Retina (tissue), 1 donor: ENCODE data around the gene SDSL.
A peak's percentile ranks its signal among the peaks of the same experiment; 100 is the strongest.

ENCODE experiments used
- DNase-seq: peaks from one replicate; pipeline ENCODE4 v3.0.0-alpha.2; 2016

Gene SDSL

DNA sequence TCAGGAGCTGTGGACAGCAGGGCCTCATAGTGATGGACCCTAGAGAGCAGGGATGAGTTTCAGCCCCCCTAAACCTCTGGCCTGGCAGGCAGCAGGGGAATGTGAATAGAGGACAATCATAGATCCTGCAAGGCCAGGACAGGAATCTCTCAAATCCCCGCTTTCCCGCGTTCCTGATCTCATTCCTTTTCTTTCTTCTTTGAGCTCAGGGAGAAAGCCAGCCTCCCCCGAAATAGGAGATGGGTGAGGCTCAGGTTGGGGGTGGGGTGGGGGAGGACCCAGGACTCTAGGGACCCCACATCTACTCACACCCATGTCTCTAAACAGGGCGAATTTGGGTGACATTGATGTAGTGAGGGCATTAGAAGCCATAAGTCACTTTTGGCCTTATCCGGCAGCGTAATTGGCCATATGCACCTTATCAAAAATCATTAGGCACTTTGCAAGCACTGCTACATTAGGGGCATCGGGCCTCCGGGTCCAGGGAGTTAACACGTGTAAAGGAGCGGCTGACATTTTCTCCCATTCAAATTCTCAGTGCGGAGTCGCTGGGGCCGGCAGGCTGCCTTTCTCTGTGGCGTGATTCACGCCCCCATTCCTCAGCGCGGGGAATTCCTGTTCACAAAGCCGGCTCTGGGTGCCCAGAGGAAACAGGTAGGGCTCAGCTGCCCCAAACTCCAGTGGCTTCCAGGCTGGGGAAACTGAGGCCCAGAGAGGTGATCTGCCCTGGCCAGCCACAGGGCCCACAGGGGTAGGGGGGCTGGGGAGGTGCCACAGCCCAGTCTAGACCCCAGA, 48.0 kb downstream of the SDSL start:
- DNase-seq, result no peak

DNA sequence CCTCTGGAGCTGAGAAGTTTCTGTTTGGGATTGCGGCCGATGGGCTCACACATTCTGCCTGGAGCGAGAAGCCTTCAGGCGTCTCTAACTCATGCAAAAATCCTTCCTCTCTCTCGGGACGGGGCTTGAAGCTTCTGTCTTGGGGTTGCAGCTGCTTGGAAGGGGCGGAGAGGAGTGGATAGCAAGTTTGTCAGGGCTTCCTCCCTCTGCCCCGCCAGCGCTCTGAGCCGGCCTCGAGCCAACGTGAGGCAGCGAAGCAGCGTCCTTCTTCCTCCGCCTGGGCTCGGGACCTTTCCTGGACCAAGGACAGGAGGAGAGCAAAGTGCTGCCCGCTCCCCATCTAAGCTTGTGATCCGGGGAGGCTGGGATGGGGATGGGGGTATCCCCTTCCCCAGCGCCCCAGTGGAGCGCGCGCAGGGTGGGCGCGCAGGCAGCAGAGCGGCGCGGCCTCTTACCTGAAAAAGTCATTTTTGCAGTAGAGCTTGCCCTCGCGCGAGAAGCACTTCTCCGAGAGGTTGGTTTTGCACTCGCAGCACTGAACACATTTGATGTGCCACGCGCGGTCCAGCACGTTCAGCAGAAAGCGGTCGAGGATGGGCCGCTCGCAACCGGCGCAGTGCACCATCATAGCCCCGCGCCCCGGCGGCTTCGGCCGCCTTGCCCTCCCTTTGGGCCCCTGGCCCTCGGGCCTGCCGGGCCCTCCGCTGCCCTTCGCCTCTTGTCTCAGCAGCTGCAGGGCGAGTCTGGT, 48.9 kb downstream of the SDSL start:
- DNase-seq, result peak; percentile 49

DNA sequence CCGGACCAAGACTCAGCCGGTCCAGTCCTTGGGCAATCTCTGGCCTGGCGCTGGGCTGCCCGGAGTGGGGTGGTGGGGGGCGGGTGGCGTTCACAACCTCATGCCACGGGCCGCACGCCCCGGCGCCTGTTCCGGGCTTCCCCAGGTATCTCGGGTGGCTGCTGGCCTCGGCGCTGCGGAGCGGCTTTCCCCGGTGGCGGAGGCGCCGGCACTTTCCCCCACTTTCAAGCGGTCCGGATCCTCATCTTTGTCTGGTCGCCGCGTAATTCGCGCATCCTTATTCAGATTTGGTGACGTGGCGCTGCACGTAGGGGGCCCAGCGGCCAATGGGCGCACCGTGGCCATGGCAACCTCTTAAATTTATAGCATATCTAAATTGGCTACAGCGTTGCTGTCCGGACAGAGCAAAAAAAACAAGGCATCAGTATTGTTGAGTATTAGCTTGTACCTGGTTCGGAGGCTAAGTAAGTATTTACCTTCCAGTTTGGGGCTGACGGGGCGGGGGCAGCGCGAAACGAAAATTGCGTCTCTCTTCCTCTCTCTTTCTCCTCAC, 49.5 kb downstream of the SDSL start, which contains the start of gene LHX5:
TSS of gene LHX5 (minus strand) at position 253 of the 553 bp plus-strand sequence. CDS start 373 bp downstream, outside the sequence.
- DNase-seq, result peak; percentile 69

DNA sequence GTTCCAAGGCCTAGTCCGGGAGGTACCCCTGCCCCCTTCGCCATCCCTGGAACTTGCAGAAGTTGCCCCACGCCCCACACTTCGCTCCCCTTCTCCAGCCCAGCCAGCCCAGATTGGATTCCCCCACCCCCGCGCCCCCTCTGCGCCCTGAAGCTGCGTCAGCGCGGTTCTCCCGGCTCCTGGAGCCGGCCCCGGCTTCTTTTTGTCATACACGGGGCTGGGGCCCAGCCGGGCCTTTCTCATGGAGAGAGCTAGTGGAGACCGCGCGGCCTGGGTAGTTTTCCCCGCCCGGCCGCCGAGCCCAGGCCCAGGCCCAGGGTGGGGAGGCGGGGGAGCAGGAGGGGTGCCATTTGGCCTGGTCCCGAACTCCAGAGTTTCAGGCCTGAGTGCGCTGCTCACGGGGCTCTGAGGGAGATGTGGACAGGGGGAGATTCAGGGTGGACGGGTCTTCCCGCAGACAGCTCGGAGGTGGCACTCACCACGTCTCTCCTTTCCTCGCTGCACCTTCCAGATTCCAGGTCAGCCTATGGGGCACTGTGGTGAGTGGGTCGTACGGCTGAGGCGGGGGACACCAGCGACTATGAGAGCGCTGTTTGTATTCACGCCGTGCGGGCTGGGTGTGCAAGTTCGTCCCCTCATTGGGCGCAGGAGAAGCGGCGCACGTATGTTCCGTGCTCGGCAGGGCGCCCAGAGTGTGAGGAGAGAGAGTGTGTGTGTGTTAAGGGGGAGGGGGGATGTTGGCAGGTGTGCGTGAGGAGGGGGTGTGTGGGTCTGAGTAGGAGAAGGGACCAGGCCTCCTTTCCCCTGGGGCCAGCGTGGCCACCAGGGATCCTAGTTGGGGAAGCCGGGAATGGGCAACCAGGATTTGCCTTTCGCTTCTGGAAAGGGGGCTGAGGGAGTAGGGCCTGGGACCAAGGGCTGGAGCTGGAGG, 50.3 kb downstream of the SDSL start:
- DNase-seq, result peak; percentile 53

DNA sequence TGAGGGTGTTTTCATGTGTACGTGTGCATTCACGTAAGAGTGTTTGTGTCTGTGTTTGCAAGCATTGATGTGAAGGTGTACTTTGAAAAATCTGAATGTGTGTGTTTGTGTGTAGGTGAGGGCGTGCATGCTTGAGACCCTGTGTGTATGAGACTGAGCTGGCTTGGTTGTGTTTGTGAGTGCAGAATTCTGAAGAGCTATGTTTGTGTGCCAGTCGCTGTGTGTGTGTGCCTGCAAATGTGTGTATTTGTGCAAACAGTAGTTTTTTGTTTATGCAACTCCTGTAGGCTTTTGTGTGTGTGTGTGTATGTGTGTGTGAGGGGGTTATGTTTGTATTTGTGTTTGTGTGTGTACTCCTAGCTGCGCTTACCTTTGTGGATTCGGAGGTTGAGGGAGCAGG, 51.2 kb downstream of the SDSL start:
- DNase-seq, result no peak

DNA sequence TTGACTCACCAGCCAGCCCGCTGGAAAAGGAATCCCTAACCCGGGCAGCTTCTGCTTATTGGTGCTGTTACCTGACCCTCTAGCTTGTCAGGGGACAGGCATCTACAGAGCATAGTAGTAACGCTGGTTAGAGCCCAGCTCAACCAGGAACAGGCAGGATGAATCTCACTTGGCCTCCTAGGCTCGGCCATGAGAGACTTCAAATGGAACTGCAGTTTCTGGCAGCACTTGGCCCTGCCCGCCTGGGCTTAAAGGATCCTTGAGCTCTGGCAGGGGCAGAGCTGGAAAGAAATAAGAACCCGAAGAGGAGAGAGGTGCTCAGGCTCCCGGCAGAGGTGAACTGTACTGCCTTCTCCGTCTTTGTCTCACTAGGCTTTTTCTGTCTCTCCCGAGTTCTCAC, 51.8 kb downstream of the SDSL start:
- peak; percentile 36 for DNase-seq

DNA sequence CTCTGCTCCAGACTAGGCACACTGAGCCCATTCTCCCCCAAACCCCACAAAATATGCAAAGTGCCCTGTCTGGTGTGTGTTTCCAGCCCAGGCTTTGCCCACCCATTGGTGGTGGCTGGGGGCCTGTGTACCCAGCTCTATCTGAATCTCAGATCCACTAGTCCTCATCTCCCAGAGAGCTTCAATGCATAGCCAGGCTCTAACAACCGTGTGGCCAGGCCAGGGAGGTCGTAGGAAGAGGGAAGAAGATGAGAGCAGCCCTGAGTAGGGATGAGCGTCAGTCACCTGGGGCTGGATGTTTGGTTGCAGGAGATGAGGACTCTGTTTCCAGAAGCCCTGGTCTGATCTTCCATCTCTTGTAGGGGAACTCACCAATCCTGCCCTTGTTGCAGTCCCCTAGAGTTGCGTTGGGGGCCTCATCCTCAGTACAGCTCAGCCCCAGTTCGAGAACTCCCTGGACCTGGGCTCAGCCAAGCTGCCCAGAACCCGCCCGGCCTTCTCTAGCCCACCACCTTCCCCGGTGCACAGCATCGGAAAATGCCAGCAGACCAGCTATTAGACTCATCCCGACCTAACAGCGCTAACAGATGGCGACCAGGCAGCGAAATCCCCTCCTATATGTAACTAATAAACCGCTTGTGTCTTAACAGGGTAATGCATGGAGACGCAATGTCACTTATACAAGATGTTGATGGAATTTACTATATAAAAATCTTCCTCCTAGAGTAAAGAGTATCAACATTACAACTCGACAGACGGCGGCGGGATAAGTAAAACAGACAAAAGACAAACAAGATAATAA, 52.7 kb downstream of the SDSL start:
- peak; percentile 48 for DNase-seq

DNA sequence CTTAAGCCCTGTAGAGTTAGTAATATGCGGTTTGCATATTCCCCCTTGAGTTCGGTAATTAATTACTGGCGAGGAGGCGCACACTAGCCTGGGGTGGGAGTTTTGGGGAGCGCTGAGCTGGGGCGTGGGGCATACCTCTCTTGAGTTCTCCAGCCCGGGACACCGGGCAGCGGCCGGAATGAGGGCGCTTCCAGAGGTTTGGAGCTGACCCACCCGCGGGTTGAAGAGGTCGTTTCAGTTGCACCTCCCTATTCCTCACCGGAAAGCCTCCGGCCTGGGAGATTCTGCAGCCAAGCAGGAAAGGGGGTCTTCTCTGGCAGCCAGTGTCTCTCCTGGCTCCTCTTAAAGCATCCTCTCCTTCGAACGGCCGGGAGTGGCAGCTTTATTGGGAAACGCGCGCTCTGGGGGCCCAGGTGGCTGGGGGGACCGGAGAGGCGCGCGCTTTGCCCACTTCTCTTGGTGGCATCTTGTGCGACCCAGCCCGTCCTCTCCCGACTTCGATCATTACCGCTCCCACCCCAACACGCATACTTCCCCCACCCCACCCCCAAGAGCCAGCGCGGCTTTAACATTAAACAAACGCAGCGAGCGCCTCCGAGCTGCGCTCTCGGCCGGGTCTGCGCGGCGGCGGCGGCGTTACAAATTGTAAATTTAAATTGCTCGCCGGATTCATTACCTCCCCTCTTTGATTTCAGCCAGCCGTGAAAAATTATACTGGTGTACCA, 53.4 kb downstream of the SDSL start:
- peak; percentile 36 for DNase-seq

DNA sequence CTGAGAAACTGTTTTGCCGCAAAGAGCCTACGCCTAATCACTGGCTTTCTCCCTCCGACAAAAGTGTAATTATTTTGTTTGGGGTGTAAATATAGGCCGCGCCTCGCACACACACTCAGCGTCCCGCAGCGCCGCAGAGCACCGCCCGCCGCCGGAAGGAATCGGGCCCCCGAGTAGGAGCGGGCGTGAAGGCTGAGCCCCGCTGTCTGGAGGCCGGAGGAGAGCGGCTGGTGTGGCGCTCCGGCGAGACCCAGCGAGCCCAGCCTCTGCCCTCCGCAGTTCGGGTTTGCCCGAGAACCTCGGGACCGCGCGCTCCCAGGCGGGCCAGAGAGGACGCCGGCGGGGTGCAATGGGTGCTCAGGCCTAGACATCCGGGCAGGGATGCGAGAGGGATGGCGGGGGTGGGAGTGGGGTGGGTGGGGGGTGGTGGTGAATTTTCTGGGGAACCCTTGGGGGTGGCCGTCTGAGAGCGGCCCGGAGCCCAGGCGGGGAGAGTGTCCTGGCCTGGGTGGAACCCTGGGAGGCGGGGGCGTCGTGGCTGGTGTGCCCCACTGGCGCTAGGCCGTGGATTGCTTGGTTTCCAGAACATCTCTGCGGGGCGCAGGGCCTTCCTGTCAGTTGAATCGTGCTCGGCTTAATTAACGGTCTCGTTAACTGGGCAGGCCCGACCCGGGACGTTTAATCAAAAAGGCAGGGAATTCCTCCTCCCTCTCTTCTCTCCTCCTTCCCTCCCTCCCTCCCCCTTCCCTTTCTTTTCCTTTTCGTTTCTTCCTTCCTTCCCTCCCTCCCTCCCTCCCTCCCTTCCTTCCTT, 54.2 kb downstream of the SDSL start:
- peak; percentile 61 for DNase-seq

DNA sequence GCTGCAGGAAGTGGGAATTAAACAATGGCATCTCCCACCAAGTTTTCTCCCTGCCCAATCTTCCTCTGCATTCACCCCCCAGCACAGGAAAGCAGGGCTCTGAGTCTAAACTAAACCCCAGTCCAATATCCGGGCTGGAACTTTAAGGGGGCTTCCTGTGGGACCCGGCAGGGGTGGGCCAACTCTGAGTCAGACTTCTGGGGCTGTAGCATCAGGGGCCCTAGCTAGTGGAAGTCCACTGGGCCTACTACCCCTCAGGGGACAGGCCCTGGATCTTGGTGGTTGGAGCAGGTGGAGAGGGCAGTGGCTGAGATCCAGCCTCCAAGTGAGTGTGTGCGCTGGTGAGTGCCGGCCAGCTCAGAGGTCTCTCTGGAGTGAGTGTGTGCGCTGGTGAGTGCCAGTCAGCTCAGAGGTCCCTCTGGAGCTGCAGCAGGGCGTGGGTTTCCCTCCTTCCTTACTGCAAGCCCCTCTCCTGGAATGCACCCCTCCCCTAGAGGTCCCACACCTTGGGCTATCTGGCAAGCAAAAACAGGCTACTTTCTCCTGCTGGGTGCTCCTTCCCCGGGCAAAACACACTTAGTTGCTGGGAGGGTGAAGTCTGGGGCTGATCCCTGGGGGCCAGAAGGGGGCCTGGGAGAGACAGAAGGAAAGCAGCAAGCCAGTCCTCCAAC, 55.1 kb downstream of the SDSL start:
- DNase-seq, result no peak

DNA sequence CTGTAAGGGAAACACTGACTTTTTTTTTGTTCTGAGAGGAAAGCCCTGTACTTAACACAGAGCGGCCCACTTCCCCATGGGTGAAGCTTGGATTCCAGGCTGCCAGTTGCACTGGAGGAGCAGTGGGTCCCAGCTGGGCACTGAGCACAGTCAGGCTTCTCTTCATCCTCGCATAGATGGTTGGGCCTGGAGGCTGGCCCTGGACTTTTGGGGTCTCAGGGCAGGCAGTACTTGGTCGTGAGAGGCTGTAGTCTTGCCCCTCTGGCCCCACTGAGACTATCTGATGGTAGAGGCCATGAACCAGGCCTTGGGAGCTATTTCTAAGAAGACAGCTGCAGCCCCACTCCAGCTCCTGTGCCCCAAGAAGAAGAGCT, 55.6 kb downstream of the SDSL start:
- DNase-seq, result no peak

DNA sequence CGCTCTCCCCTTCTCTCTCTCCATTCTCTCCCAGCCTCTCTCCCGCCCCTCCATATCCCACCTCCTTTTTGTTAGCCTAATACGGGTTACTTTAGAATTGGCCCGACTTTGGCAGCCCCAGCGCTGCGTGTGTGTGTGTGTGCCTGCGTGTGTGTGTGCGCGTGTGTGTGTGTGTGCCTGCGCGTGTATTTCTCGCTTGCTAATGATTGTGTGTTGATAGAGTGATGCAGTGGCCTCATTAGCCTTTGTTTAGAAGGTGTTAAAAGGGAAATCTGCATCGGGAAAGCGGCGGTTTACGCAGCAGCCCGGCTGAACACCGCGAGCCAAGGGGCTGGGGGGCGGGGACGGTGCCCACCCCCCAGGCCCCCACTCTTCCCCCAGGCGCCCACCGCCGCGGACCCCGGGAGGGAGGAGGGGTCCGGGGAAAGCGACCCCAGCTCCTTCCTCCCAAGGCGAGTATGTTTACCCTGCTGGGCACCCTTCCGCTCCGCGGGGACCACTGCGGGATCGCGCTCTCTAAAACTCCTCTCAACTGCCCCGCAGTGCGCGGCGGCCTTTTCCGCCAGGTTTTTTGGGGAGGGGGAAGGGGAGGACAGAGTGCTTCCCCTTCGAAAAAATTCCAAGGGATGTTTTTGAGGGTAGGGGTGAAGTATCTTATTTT, 56.3 kb downstream of the SDSL start:
- DNase-seq, result peak; percentile 42

DNA sequence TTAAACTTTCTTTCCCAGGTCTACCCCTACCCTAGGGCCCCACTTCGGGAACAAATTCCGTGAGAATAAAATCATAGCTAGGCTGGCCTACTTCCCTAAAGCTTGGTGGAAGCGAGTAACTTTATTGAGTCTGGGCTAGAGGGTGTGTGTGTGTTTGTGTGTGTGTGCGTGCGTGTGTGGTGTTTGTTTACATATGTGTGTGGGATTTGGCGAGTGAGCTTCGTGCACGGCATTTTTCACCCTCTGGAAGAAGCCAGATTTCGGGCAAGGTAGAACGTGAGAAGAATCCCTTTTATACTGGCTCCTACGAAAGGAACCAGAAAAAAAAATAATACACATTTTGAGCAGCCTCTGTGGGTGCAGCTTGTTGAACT, 57.0 kb downstream of the SDSL start:
- DNase-seq, result peak; percentile 36

DNA sequence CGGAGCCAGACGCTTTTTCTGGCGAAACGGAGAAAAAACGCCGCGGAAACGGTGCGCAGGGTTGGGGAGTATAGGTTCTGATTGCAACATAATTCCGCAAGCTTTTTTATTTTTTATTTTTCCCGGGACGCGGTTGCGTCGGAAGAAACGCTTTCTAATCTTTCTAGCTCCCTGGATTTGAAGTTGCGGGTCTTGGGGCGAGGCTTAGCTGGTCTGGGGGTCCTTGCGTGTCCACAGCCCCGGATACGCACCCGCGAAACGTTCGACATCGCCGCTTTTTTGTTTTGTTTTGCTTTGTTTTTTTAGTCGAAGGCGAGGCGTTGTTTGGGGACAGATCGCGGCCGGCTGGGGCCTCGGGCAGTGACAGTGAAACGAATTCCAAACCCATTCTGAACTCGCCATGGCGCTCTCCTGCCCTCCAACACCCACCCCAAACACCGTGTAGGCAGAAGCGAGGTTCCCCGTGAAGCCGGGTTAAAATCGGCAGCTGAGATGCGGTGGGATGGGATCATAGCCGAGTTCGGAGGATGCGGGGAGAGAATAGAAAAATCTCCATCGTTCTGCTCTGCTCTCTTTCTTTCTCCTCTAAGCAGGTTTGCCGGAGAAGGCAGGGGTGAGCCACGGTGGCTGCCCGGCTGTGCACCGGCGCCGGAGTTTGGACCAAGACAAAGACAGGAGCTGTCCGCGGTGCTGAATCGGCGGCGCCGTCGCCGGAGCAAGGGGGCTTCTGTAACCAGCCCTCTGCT, 57.6 kb downstream of the SDSL start:
- DNase-seq, result peak; percentile 90

DNA sequence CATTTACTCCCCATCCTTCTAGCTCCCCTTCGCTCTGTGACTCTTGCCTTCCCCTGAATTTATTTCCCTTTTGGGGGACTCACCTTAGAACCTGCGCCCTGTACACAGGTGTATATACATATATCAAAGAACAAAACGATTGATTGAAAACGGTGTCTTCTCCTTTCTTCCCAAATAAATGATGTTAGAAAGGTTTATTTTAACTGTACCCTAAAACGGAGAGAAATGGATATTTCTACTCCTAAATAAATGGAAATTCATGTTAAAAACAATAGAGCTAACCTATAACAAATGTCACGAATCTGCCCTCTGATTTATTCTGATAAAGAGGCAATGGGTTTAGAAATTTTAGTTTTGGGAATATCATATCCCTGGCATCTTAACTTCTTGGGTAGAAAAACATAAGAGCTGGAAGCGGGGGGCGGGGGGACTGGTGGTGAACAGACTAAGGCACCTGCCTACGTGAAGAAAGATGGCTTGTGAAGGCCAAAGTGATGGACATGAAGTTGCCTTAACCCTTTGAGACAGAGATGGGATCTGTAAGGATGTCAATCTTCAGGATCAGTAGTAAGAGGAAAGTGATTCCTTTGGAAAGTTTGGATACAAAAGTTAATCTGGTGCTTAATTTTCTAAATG, 58.3 kb downstream of the SDSL start:
- no peak for DNase-seq

DNA sequence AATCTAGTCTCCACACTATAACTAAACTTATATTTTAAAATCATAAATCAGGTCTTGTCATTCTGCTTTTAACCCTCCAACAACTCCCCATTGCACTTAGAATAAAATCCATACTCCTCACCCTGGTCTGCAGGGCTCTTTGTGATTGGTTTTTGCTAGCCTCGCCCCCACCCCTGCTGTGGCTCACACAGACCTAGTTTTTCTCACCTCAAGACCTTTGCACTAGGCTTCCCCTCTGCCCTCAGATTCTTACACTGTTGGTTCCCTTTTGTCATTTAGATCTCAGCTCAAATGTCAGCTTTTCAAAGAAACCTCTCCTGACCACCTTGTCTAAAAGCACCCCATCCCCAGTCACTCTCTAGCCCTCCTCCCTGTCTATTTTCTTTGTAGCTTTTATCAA, 60.2 kb downstream of the SDSL start:
- DNase-seq, result no peak

DNA sequence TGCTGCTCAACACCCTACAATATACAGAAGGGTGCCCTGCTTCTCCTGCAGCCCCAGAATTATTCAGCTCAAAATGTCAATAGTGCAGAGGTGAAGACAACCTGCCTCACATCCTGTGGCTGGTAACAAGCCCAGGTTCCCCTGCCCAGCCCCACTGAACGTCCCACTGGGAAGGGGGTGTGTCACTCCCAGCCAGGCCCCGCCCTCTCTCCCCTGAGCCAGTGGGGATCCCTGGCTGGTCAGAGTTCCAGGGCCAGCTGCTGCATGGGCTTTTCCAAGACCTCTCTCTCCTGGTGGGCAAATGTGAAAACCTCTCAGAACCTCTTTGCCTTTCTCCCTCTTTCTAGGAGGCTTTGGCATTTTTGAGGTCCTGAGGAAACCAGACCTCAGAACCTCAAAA, 63.1 kb downstream of the SDSL start:
- DNase-seq, result no peak

DNA sequence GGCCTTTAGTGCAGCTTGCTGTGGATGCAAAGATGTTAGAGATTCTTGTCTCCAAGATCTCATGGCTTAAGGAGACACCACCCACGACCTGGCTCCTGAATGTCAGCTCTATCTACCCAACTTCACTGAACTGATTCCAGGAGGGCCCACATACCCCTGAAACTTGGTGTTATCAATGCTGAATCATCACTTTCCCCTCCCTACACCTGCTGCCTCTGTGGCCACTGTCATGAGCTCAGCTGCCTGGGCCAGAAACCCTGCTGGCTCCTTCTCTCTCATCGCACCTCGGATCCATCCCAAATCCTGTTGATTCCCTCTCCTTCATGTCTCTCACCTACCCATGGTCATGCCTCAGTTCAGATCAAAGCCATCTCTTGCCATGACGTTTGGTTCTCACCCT, 64.5 kb downstream of the SDSL start:
- no peak for DNase-seq
